Measurements from ENCODE around the gene CLIP1.

- TF ChIP-seq CTCF (conservative IDR thresholded peaks at IDR 0.05; ENCODE audit: low read depth, low read length) (no peak), EZH2 (IDR thresholded peaks at IDR 0.05; ENCODE audit: borderline replicate concordance, low read depth, low read length, poor library complexity, severe bottlenecking) (no peak)
These were observed 186.7 kb downstream of the CLIP1 start for GRCh38 chr12:122235741-122236140.

Data from A673 (cell line).